GM18505 (cell line): ENCODE results near the gene TRAIP.
"Not testable (repeated sequence)": the region's sequence is repeated elsewhere in the genome, so short reads cannot be mapped to it uniquely, and the experiment has no call there.

Source experiments
- ATAC-seq: cut with Tn5 transposase; IDR thresholded peaks from one replicate; pipeline ENCODE4 v1.9.1; 2021; ENCODE audit not compliant: unreplicated experiment
- POLR2A ChIP-seq: IDR thresholded peaks from 4 replicates; pipeline ENCODE4 v1.6.1; 2011; ENCODE audit warnings: borderline replicate concordance; ENCODE audit not compliant: insufficient read depth, insufficient read length; ENCODE audit errors: extremely low read depth

Gene TRAIP

DNA sequence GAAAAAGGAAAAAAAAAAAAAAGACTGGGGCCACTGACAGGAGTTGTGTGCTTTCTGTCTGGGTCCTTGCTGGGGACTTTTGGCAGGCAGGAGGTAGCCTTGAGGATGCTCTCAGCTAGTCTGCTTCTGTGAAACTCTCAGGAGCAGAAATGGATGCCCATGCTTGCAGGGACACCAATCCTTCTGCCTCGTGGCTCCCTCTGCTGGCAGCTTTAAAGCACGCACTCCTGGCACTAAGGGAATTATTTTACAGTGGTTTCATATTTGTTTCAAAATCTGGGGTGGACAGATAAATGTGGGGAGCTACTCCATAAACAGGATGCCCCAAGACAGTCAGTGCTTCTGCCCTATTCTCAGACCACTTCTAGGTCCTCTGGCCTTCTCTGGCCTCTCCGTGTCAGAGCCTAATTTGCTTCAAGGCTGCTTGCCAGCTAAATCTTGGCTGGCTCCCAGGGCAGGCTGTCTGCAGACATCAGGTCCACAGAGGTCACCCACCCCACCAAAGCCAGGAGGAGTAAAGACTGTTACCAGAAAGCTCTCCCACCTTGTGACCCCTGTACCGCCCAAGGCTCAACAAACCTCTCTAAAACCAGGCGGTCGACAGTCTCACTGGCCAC is 17.1 kb downstream of the TRAIP start:
- no peak for ATAC-seq
- TF ChIP-seq POLR2A = no peak

GRCh38 chr3:49831341-49831740 is 25.0 kb downstream of the TRAIP start:
- TF ChIP-seq POLR2A = no peak
- ATAC-seq = no peak

GRCh38 chr3:49826016-49826415 is 30.3 kb downstream of the TRAIP start:
- ATAC-seq = no peak
- TF ChIP-seq POLR2A = no peak

- not testable (repeated sequence) for ATAC-seq
Measured at GRCh38 chr3:49823131-49823530, 33.2 kb downstream of the TRAIP start.

- ATAC-seq = no peak
- TF ChIP-seq POLR2A = peak; percentile 61
Measured at GRCh38 chr3:49813497-49814174, 42.7 kb downstream of the TRAIP start, which contains the start of gene UBA7. UBA7 (minus strand) TSS chr3:49813953; CDS start chr3:49813787, 166 bp downstream.

- no peak for TF ChIP-seq POLR2A
- ATAC-seq = no peak
Measured at GRCh38 chr3:49812916-49813496, 43.4 kb downstream of the TRAIP start.

DNA sequence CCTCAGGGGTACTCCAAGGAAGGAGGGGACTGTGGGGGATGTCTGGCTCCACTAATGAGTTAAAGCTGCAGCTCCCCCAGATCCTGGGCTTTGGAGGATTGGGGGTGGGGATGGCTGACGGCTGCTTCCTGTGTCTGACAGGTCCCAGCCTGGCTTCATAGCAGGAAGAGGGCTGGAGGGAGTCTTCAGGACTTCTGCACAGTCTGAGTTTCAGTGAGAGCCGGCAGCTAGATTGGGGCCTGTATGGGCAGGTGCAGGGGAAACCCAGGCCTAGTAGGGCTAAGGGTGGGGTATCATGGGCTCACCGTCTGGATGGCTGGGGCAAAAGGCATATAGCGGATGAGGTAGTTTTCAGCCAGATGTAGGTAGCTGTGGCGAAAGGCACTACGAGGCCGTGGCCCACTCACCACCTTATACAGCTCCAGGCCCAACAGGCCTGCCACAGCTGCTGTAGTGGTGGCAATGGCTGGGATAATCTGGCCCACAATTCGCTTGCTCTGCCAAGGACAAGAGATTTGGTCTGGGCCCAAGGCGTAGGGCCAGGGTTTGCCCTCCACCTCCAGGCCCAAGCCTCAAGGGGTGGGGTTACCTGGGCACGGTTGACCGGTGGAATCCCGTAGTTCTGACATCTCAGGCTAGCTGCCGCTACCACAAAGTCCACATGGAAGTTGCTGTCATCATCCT is 48.8 kb downstream of the TRAIP start:
- ATAC-seq = no peak
- TF ChIP-seq POLR2A = no peak

GRCh38 chr3:49806850-49807249 is 49.5 kb downstream of the TRAIP start:
- ATAC-seq = no peak
- TF ChIP-seq POLR2A = peak; percentile 4

GRCh38 chr3:49805897-49806701 is 50.3 kb downstream of the TRAIP start:
- ATAC-seq = no peak
- TF ChIP-seq POLR2A = peak; percentile 51

DNA sequence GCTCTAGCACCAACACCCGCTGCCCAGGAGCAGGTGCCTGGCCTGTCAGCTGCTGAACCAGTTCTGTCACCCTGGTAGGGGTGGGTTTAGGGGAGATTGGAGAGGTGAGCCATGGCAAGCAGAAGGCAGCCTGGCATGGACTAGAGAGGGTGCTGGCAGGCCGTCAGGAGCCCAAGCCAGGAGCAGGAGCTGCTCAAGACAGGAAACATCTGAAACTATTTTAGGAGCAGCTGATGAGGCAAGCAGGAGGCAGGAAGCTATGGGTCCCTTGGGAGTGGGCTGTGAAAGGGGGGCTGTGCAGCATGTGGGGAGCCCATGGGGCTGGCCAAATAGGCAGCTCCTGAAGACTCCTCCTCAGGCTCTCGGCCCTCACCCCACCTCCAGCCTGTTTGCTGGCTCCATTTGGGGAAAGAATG is 51.0 kb downstream of the TRAIP start:
- TF ChIP-seq POLR2A = no peak
- no peak for ATAC-seq

- no peak for ATAC-seq
- TF ChIP-seq POLR2A = no peak
Measured at GRCh38 chr3:49804141-49805041, 52.0 kb downstream of the TRAIP start.
